Superior temporal gyrus (tissue), 1 donor: ENCODE results near the gene PPP6R2.
"Not testable (repeated sequence)": the region's sequence is repeated elsewhere in the genome, so short reads cannot be mapped to it uniquely, and the experiment has no call there.

Source experiments
- DNase-seq: peaks from one replicate; pipeline ENCODE4 v3.0.0-alpha.2; 2016; ENCODE audit errors: extremely low spot score

The PPP6R2 gene

GRCh38 chr22:50318356-50318697 lies 24.8 kb upstream of the PPP6R2 start:
- DNase-seq: no peak

- no peak for DNase-seq
Observed at GRCh38 chr22:50318698-50319411, 24.3 kb upstream of the PPP6R2 start.

GRCh38 chr22:50319503-50319951 lies 23.6 kb upstream of the PPP6R2 start:
- DNase-seq: no peak

GRCh38 chr22:50320116-50320515 lies 23.0 kb upstream of the PPP6R2 start:
- DNase-seq: no peak

GRCh38 chr22:50320671-50321325 lies 22.3 kb upstream of the PPP6R2 start:
- DNase-seq: no peak

GRCh38 chr22:50322382-50323104 lies 20.6 kb upstream of the PPP6R2 start:
- not testable (repeated sequence) for DNase-seq

GRCh38 chr22:50323900-50324299 lies 19.2 kb upstream of the PPP6R2 start:
- no peak for DNase-seq

- no peak for DNase-seq
Observed at GRCh38 chr22:50325444-50326224, 17.5 kb upstream of the PPP6R2 start.

- no peak for DNase-seq
Observed at GRCh38 chr22:50326225-50326955, 16.7 kb upstream of the PPP6R2 start.

- DNase-seq: peak; percentile 85
Observed at GRCh38 chr22:50326956-50327710, 16.0 kb upstream of the PPP6R2 start, which contains the start of gene DENND6B. Gene DENND6B, minus strand, starts transcription at chr22:50327012. Its CDS starts 24 bp downstream, at chr22:50326988.

GRCh38 chr22:50327711-50328019 lies 15.5 kb upstream of the PPP6R2 start:
- DNase-seq: no peak

GRCh38 chr22:50329236-50329635 lies 13.9 kb upstream of the PPP6R2 start:
- no peak for DNase-seq

GRCh38 chr22:50334433-50334832 lies 8.7 kb upstream of the PPP6R2 start:
- not testable (repeated sequence) for DNase-seq

GRCh38 chr22:50337262-50338041 lies 5.7 kb upstream of the PPP6R2 start:
- no peak for DNase-seq

GRCh38 chr22:50338042-50338573 lies 5.0 kb upstream of the PPP6R2 start:
- DNase-seq: no peak

GRCh38 chr22:50338860-50339462 lies 4.2 kb upstream of the PPP6R2 start:
- DNase-seq: no peak

GRCh38 chr22:50339945-50340879 lies 2.9 kb upstream of the PPP6R2 start:
- no peak for DNase-seq
